Ovary (tissue), 3 donors: ENCODE data around the gene LCE7A.

ENCODE experiments used
- CTCF ChIP-seq, 3 donors: fragments of 450-650 bp in 2 of 3; fragments of 200-600 bp in 1 of 3; IDR thresholded peaks; one replicate each; pipeline versions ENCODE4 v1.5.1 to v1.8.0; 2016 to 2022; ENCODE audit warnings: antibody characterized with exemption in 3 of 3, mild to moderate bottlenecking in 1 of 3
- EP300 ChIP-seq: sonication (generic); formaldehyde crosslinking; IDR thresholded peaks from one replicate; pipeline ENCODE4 v1.6.1; 2017; ENCODE audit warnings: antibody characterized with exemption
- donor health status: DM: no; HTN: no; CAD: no.

GRCh38 chr1:152878042-152878441 is 18.2 kb downstream of the LCE7A start, which contains the start of gene SMCP:
- no peak for TF ChIP-seq CTCF (IDR thresholded peaks at IDR 0.05)
- TF ChIP-seq EP300, result no peak
